GM18867 (cell line): Measurements from ENCODE around the gene GABRA5.
"Not testable (repeated sequence)": the region's sequence is repeated elsewhere in the genome, so short reads cannot be mapped to it uniquely, and the experiment has no call there.

Source experiments
- ATAC-seq: cut with Tn5 transposase; IDR thresholded peaks from one replicate; pipeline ENCODE4 v1.9.1; 2021; ENCODE audit warnings: mild to moderate bottlenecking, moderate library complexity; ENCODE audit not compliant: unreplicated experiment

The GABRA5 gene

DNA sequence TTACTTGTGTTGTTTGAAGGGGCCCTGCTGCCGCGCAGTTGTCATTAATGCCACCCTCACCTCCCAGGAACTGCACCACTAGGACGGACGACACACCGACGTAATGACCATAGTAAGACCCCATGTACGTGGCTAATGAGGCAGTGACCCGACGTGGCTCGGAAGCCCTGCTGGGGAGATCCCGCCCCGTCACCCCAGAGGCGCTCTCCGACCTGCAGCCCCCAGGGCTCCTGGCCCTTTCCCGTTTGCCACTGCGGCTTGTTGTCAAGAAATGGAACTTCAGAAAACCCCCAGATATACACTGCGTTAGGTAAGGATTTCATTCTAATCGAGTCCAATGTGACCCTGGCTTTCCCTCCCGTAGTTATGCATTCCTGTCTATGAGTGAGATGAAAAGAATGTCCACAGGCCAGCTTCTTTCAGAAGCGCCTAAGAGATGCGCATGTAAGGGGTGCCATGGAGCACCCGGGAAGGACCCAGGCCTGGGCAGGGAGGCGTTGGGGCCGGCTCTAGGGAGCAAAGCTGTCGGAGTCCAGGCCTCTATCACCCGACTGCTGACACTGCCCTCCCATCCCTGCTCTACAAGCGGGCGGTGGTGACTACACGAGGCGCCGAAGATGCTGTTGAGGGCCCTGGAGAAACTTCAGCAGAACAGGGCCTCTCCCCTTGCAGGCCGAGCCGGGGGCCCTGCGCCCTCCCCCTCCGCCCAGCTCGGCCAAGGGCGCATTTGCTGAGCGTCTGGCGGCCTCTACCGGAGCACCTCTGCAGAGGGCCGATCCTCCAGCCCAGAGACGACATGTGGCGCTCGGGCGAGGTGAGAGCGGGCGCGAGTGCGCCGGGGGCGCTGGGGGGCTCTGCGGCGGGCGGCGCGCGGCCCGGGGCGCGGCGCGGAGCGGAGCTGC, at the start of gene GABRA5:
TSS of gene GABRA5 (plus strand) at position 765 of the 902 bp plus-strand sequence. CDS start 2,187 bp downstream, outside the sequence.
- no peak for ATAC-seq

DNA sequence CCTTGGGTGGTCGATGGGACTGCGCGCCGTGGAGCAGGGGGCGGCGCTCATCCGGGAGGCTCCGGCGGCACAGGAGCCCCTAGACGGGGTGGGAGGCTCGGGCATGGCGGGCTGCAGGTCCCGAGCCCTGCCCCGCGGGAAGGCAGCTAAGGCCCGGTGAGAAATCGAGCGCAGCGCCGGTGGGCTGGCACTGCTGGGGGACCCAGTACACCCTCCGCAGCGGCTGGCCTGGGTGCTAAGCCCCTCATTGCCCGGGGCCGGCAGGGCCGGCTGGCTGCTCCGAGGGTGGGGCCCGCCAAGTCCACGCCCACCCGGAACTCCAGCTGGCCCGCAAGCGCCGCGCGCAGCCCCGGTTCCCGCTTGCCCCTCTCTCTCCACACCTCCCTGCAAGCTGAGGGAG, 35.7 kb upstream of the GABRA5 start:
- not testable (repeated sequence) for ATAC-seq

DNA sequence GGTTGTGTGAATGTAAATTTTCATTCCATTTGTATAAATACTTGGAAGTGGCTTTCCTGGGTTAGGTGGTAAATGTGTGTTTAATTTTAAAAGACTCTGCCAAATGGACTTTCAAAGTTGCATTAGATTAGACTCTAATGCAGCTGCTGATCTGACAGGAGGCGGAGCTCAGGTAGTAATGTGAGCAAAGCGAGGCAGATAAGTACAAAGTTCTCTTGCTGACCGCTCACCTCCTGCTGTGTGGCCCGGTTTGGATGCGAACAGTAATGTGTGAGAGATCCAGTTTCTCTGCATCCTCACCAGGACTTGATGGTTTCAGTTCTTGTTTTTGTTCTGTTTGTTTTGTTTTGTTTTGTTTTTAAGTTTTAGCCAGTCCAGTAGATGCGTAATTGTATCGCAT, 34.9 kb upstream of the GABRA5 start:
- no peak for ATAC-seq

DNA sequence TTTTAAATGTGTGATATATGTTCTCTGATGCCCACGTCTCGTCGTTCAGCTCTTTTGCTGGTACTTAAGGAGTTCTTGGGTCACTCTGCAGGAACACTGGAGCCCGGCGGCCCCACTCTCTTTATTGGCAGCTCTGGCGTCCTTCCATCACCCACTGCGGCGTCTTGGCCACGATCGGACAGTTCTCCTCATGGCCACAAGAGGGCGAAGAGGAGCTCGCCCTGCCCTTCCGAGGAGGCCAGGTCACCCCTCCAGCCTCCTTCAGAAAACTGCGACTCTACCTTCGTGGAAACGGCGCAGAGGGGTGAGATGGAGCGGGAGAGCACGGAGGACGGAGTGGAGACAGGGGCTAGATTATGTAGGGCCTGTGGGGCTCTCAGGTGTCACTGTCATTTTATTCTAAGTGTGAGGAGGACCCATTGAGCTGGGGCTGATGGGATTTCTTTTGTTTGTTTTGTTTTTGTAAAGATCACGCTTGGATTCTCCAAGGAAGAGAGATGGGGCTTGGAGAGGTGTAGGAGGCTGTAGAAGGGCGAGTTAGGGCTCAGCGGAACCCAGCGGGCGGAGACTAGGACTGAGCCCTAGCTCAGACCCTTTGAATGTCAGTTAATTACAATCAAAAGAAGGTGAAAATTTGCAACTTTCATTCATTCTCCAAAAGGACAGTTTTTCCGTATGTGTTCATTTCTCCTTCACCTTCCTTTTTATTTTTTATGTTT, 28.0 kb upstream of the GABRA5 start:
- no peak for ATAC-seq

DNA sequence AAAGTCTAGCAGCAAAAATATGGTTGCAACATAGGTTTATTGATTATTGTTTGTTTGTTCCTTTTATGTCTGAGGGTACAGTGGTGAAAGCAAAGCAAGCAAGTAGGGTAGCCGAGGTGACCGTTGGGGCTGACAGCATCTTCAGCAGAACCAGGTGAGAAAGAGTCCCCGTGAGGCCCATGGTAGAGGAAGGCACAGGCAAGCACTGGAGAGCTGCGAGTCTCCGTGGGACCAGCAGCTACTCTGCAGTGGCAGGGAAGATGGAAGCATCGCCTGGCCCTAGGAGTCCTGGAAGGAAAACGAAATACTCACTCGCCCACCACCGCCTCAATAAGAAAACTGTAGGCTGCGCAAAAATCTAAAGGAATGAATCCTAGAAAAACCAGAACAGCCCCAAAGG, 25.3 kb upstream of the GABRA5 start:
- no peak for ATAC-seq

DNA sequence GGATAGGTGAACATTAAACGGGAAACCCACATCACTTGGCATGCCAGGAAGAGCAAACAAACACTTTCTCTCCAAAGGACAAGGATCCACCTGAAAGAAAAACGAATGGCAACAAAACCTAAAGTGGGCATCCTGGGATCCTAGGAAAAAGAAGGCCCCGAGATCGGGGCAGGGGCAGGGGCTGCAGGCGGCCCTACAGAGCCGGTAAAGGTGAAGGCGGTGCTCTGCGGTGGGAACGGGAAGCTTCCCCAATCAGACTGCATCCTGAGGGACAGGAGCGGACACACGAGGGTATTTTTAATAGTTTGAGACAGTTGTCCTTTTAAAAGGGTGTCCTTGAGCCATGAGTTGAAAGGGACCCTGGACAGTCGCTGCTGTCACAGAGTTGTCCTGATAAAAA, 24.9 kb upstream of the GABRA5 start:
- ATAC-seq = no peak

DNA sequence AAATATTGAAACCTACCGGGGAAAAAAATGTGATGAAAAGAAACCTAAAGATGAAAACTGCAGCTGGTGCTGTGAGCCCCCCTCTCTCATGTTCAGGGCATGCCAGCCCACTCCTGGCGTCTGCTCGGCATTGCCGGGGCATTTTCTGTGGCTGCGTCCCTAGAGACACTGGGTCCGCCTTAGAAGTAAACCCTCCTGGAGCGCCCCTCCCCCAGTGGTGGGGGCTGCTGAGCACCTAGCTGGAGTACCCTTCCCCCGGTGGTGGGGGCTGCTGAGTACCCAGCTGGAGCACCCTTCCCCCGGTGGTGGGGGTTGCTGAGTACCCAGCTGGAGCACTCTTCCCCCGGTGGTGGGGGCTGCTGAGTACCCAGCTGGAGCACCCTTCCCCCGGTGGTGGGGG, 24.5 kb upstream of the GABRA5 start:
- ATAC-seq = no peak

DNA sequence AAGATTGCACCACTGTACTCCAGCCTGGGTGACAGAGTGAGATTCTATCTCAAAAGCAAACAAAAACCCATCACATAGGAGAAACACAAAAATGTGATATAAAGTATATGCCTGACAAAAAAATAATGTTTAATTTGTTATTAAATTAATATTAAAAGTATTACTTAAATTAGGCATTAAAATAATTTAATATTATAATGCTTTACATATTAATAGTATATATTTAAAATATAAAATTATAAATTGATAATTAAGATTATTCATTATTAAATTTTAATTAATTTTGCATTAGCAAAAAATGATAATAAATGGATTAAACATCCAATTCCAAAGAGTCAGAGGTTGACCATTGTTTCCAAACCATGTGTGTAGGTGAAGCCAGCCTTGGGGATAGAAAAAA, 22.0 kb upstream of the GABRA5 start:
- ATAC-seq = no peak

DNA sequence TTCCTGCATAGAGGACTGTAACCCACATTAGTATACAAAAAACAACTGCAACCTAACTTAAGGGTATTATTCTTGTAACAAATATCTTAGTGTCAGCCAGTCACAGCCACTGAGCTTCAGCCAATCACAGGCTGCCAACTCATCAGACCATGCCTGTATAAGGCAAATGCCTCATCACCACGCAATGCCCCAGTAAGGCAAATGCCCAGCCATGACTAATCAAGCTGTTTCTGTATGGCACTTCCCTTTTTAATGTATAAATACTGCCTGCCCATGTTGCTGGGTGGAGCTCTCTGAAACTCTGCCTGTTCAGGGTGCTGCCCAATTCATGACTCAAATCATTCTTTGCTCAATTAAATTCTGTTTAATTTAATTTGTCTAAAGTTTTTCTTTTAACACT, 18.4 kb upstream of the GABRA5 start:
- ATAC-seq = no peak

DNA sequence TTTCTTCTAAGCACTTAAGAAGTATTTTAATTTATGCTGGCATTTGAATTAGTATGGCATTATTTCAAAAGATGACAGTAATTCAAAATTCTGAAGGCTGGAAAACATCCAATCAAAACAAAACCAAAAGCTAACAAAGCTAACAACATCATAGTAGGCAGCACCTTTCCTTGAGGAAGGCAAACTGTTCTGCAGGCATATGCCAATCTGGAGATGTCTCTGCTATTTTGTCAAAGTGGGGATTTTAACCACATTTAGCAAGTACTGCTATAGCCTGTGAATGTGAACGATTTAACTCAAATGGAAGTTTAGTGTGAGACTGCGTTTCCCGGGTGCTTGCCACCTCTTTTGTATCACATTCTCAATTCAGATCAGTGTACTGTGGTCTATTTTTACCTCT, 16.7 kb upstream of the GABRA5 start:
- ATAC-seq = no peak

DNA sequence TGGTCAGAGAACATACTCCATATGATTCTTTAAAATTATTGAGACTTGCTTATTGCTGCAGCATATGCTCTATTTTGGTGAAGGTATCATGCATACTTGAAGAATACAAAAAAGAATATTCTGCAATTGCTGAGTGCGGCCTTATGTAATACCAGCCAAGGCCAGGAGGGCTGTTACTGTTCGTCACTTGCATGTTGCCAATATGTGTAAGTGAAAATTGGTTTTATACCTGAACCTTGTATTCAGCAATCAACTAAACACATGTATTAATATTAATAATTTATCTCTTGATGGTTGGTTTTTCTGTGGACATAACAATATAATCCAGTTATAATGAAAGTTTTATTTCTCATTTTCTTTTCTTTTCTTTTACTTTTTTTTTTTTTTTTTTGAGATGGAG, 13.9 kb upstream of the GABRA5 start:
- no peak for ATAC-seq

DNA sequence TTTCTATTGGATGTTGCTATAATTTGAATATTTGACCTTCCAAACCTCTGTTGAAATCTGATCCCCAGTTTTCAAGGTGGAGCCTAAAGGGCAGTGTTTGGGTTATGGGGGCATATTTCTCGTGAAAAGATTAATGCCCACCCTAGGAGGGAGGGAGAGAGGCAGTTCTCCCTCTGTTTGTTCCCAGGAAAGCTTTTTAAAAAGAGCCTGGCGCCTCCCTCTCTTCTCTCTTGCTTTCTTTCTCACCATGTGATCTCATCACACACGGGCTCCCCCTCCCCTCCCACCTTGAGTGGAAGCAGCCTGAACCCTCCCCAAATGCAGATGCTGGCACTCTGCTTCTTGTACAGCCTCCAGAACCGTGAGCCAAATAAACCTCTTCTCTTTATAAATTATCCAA, 12.4 kb upstream of the GABRA5 start:
- ATAC-seq = no peak

DNA sequence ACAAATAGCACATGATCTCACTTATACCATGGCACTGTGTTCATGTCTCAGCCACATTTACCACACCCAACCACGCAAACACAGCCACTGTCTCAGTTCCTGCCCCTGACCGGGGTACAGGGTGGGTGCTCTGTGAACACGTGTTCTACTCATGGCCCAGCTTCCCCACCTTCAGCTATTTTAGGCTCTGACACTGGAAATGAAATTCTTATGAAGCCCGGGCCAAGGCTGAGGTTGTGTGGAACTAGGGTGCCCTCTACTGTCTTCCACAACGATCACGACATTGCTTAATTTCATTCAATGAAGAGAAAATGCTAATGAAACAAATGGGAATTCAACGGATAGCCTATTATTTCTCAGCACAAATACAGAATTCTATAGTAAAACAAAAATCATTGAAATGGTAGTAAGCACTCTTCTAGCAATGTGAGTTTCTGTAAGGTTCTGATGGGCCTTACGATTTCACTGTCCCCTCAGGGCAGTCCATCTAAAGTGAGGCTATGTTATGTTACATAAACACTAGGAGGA, 2.1 kb upstream of the GABRA5 start:
- no peak for ATAC-seq

DNA sequence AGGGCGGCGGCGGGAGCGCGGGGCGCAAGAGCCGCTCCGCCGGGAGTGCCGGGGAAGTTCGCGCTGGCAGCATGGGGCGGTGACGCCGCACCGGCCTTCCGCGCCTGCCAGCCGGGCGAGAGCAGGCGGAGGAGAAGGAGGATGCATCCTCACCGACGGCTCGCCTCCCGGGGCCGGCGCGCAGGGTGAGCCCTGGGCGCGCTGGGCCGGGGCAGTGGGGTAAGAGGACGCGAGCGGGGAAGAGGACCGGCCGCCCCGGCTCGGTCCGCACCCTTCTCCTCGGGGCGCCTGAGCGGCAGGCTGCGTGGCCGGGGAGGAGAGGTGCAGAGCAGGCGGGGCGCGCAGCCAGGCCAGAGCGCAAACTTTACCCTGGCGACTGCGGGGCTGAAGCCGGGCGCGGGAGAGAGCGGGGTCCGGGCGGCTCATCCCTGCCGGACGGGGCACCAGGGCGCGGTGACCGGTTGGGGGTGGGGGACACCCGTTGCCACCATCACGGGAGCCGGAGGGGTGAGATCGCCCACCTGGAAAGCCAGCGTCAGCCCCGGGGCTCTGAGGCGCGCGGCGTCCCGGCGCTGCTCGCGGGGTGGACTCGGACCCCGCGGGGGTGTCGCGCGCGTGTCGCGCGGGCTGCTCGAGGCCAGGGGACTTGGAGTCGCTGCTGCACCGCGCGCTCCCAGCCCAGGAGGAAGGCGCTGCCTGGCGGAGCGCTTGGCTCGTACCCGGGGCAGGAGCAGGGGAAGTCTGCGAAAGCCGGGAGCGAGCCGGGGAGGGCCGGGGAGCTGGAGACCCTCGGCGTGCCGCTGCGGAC, 542 bp downstream of the GABRA5 start:
- ATAC-seq = no peak

DNA sequence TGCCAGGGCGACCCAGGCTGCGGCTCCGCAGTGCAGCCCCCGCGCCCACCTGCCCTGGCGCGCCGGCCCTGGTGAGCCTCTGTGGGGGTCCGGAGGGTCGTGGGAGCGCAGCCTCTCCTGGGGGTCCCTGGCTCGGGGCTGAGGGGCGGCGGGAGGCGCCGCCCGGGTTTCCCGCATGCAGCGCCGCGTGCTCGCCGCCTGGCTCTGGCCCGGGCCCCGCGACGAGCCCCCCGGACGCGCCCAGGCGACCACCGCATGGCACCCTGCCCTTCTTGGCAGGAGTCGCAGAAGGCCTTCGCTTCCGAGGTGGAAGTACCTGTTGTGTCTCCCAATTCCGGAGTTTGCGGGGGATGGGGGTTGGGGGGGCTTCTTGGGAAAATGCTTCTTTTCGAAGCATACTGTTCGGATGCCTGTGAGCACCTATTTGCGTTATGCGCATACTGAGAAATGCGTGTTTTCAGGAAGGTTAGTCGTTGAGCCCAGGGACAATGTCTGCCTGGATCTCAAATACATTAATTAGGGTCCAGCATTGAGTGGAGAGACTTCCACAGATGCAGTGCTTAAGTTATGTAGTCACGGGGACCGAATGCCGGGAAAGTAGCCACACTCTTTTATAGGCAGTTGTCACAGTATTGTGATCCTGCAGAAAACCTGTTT, 1.3 kb downstream of the GABRA5 start:
- no peak for ATAC-seq

DNA sequence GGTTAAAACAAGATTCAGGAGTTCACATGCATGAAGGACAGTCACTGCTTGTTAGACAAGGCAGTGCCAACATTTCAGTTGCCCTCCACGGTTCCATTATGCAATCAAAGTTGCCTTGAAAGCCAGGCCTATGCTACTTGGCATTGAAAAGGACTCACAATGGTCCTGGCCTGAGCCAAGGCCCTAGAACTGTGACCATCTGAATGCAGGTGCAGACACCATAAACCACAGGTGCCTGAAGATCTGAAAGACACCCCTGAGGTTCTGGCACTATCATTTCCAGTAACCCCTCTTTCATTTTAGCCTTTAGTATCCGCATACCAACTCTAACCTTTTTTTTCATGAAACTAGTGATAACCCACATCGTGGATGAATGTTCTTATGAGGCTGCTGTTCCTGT, 2.8 kb downstream of the GABRA5 start:
- ATAC-seq = no peak

DNA sequence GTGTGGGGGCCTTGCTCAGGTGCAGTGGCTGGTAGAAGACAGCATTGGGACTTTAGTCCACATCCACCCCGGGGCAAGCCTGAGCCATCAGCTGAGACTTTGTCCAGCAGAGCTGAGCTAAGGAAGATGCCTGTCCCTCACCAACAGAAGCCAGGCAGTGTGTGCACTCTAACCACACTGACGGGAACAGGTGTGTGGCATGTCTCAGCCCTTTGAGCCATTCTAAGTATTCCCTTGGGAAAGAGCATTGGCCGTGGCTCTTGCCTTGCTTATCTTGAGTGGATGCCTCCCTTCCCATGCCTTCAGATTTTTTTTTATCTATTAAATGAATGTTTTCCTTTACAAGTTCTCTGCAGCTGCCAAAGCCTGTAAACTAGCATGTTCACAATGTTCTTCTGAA, 3.5 kb downstream of the GABRA5 start:
- ATAC-seq = no peak

DNA sequence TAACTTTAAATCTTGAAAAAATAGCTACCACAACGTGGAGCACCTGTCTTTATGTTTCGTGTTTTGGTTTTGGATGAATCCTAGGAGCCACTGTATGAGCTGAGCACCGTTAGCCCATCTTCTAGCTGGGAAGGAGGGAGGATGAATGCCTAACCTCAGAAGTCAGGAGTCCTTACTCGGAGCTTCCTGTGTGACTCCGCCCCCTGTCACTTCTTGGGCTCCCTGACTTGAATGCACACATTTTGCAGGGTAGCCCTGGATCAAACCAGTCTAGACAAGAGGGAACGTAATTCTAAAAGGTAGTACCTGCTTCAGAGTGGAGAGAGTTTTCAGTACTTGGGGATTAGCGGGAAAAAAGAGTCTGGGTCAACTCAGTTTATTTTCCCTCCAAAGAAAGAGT, 5.3 kb downstream of the GABRA5 start:
- ATAC-seq = no peak

DNA sequence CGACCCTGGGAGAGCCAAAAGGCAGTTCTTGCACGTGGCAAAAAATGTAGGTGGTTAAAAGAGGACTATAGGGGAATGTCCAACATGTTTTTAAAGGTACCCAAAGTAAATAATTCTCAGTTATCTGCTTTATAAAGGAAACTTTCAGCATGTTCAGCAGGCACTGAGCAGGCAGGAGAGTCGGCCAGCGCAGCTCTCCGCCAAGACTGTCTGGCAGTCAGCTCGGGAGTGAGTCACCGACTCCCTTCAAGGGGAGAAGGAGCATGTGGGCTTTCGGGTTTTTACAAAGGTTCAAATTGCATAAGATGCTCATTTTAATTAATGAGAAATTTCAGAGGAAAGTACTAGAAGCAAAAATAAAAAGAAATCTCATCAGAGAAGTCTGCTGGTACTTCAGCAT, 7.0 kb downstream of the GABRA5 start:
- ATAC-seq = no peak

DNA sequence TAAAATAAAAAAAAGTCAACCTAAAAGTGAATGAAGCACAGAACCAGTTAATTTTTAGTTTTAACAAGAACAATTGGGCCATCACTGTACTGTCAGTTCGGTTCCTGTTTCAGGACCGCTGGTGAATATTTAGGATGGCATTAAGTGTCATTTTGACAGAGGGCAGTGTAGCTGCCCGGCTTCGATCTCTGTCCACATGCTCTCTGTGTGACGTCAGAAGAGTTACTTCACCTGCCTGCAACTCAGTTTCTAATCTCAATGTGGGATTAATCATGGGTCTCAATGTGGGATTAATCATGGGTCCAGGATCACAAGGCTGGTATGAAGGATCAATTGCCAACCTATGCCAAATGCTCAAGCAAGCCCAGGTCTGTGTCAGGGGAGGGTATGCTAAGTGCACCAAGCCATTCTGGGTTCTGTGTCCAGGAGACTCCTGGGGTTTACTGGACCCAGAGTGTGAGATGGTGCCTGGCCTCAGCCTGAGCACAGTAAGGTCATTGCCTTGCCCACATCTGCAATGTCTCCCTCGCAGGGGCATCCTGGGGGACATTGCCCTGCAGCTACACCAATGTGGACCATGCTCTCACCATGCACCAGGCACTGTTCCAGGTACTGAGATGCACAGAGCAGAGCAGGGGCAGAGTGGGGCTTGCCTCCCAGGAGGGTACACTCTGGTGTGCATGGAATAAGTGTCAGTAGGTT, 8.1 kb downstream of the GABRA5 start:
- ATAC-seq = no peak
